H1 (cell line): Measurements from ENCODE around the gene VIPR1.

Experiments
- POLR2A ChIP-seq, 2 experiments: IDR thresholded peaks; 1 replicate in 1 of 2; 2 replicates in 1 of 2; pipeline ENCODE4 v1.6.1; 2011; ENCODE audit warnings: low read depth in 2 of 2, low read length in 2 of 2, mild to moderate bottlenecking in 2 of 2; ENCODE audit errors: control extremely low read depth in 1 of 2
- POLR2AphosphoS5 ChIP-seq: IDR thresholded peaks from 2 replicates; pipeline ENCODE4 v1.6.1; 2011; ENCODE audit warnings: low read depth, low read length
- SIX5 ChIP-seq: IDR thresholded peaks from 2 replicates; pipeline ENCODE4 v1.6.1; 2011; ENCODE audit warnings: mild to moderate bottlenecking, low read depth, low read length
- TEAD4 ChIP-seq: IDR thresholded peaks from 2 replicates; pipeline ENCODE4 v1.6.1; 2012; ENCODE audit warnings: low read depth, low read length, inconsistent platforms, mixed read lengths
- TF ChIP-seq, protein P1 (sequence below), 3 experiments: IDR thresholded peaks; 1 replicate in 2 of 3; 2 replicates in 1 of 3; pipeline versions ENCODE4 v1.5.1 to v1.6.1; 2011; ENCODE audit warnings: low read length in 3 of 3, mild to moderate bottlenecking in 3 of 3, inconsistent platforms in 2 of 3, low read depth in 1 of 3, moderate library complexity in 1 of 3; ENCODE audit not compliant: insufficient read depth in 1 of 3; ENCODE audit errors: control extremely low read depth in 1 of 3

DNA sequence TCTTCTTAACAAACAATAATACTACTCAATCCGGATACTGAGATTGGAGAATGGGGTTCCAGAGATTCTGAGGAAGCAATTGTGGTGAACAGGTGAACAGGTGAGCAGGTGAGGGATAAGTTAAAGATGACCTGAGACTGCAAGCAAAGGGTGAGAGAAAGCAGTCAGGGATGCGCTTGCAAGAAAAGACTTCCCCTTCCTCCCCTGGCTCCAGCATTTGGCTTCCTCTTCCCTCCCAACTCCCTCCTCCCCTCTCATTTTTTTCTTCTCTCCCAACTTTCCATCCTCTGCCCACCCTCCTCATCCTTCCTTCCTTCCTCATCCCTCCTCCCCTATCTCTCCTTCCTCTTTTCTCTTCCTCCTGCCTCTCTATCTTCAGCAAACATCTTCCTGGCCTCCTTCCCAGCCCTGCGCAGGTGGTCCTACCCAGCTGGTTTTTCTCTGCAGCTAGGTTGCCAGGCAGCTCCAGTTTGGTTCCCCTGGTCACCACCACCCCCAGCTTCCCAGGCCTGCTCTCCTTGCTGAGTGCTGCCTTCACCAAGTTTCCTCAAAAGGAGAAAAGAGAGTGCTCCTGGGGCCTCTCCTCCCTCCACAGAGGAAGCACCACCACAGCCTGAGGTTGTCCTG, 10.4 kb upstream of the VIPR1 start:
- TF ChIP-seq POLR2AphosphoS5 (no peak), POLR2A (IDR thresholded peaks at IDR 0.05; ENCODE audit: control extremely low read depth in 1 of 2, low read depth in 2 of 2, low read length in 2 of 2) (no peak), SIX5 (no peak), TEAD4 (no peak)
- TF ChIP-seq, protein P1, sequence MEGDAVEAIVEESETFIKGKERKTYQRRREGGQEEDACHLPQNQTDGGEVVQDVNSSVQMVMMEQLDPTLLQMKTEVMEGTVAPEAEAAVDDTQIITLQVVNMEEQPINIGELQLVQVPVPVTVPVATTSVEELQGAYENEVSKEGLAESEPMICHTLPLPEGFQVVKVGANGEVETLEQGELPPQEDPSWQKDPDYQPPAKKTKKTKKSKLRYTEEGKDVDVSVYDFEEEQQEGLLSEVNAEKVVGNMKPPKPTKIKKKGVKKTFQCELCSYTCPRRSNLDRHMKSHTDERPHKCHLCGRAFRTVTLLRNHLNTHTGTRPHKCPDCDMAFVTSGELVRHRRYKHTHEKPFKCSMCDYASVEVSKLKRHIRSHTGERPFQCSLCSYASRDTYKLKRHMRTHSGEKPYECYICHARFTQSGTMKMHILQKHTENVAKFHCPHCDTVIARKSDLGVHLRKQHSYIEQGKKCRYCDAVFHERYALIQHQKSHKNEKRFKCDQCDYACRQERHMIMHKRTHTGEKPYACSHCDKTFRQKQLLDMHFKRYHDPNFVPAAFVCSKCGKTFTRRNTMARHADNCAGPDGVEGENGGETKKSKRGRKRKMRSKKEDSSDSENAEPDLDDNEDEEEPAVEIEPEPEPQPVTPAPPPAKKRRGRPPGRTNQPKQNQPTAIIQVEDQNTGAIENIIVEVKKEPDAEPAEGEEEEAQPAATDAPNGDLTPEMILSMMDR (IDR thresholded peaks at IDR 0.05; ENCODE audit: control extremely low read depth in 1 of 3, insufficient read depth in 1 of 3, low read depth in 1 of 3, low read length in 3 of 3), result no peak
